Smooth muscle cell (in vitro differentiated cells): Measurements from ENCODE around the gene STAG1. TPM values are rescaled to one million over a fixed set of nuclear protein-coding genes. Genes with fewer than 3 reads are reported as not detected.

ENCODE experiments used
- DNase-seq: peaks from one replicate; lab custom pipeline; 2025; ENCODE audit not compliant: unreplicated experiment; lab: John Stamatoyannopoulos, UW
- H2AFZ ChIP-seq: fragments of 200-600 bp; sonication (generic); 2 replicates; pipeline ENCODE4 v1.6.0; 2016; ENCODE audit warnings: antibody characterized with exemption, low read depth, mild to moderate bottlenecking
- H3F3A ChIP-seq: fragments of 200-600 bp; sonication (generic); 2 replicates; pipeline ENCODE4 v1.6.0; 2017; ENCODE audit warnings: antibody characterized with exemption, low read depth
- H3K27ac ChIP-seq: fragments of 200-600 bp; sonication (generic); 2 replicates; pipeline ENCODE4 v1.5.1; 2016; ENCODE audit warnings: low read depth, mild to moderate bottlenecking
- H3K27me3 ChIP-seq: fragments of 200-600 bp; sonication (generic); 2 replicates; pipeline ENCODE4 v1.6.1; 2016; ENCODE audit warnings: low read depth, mild to moderate bottlenecking
- H3K36me3 ChIP-seq: fragments of 200-600 bp; sonication (generic); 2 replicates; pipeline ENCODE4 v1.5.1; 2016; ENCODE audit warnings: low read depth
- H3K4me1 ChIP-seq: fragments of 200-600 bp; sonication (generic); 2 replicates; pipeline ENCODE4 v1.5.1; 2016; ENCODE audit warnings: low read depth
- H3K4me2 ChIP-seq: fragments of 200-600 bp; sonication (generic); 2 replicates; pipeline ENCODE4 v1.6.0; 2016; ENCODE audit warnings: mild to moderate bottlenecking
- H3K4me3 ChIP-seq: fragments of 200-600 bp; sonication (generic); 2 replicates; pipeline ENCODE4 v1.5.1; 2016; ENCODE audit warnings: mild to moderate bottlenecking
- H3K79me2 ChIP-seq: fragments of 200-600 bp; sonication (generic); 2 replicates; pipeline ENCODE4 v1.6.0; 2016; ENCODE audit warnings: low read depth, mild to moderate bottlenecking
- H3K9ac ChIP-seq: fragments of 200-600 bp; sonication (generic); 2 replicates; pipeline ENCODE4 v1.6.0; 2016; ENCODE audit warnings: low read depth
- H3K9me3 ChIP-seq: fragments of 200-600 bp; sonication (generic); replicated peaks from 2 replicates; pipeline ENCODE4 v1.5.1; 2016; ENCODE audit warnings: low read depth
- H4K20me1 ChIP-seq: fragments of 200-600 bp; sonication (generic); 2 replicates; pipeline ENCODE4 v1.6.0; 2016; ENCODE audit warnings: low read depth
- CTCF ChIP-seq: fragments of 200-600 bp; sonication (generic); IDR thresholded peaks from 2 replicates; pipeline ENCODE4 v1.5.1; 2017; ENCODE audit warnings: borderline replicate concordance, mild to moderate bottlenecking, antibody characterized with exemption; ENCODE audit not compliant: insufficient read depth, poor library complexity, severe bottlenecking
- WGBS: methylation state at CpG from one replicate; pipeline ENCODE4 v1.1.7; 2016; ENCODE audit warnings: low lambda C conversion rate; 5-methylcytosine and 5-hydroxymethylcytosine counted together
- polyA plus RNA-seq: library from polyadenylated mRNA; unstranded; fragments of >200 nt; fragmentation: Nextera tagmentation; extraction: Ambion mirVana; gene quantifications from 2 replicates; pipeline ENCODE4 v1.2.1, GENCODE V29; 2016
- total RNA-seq: library from RNA; depleted of rRNA; stranded (reverse); fragments of >200 nt; gene quantifications from 2 replicates; pipeline ENCODE4 v1.2.3, GENCODE V29; 2014

Gene STAG1
- total and polyA plus RNA-seq, 2 experiments from 2014 or later, result 14.6 to 29.5 TPM

- H4K20me1 ChIP-seq, result no peaks in the 10 kb centered on the region
- no peak overlapping the region for H3K4me2 ChIP-seq
- no peak for DNase-seq
- H3K9me3 ChIP-seq, result peaks cover 36% of the 10 kb centered on the region
- no peak overlapping the region for H2AFZ ChIP-seq
- no peak for TF ChIP-seq CTCF
- no peak overlapping the region for H3K9ac ChIP-seq
- H3K79me2 ChIP-seq, result peaks cover 1% of the 10 kb centered on the region
- no peaks in the 10 kb centered on the region for H3K4me1 ChIP-seq
- H3K4me3 ChIP-seq, result no peak overlapping the region
- H3K27ac ChIP-seq, result no peak overlapping the region
- peaks cover 60% of the 10 kb centered on the region for H3K36me3 ChIP-seq
- no peaks in the 10 kb centered on the region for H3K27me3 ChIP-seq
- 100% methylated on average over 2 of the region's 2 CpGs for WGBS
- H3F3A ChIP-seq, result no peaks in the 10 kb centered on the region
These were observed 294.4 kb downstream of the STAG1 start for GRCh38 chr3:136457793-136458192.

- Histone ChIP-seq H3K4me1 (no peaks in the 10 kb centered on the region), H4K20me1 (no peaks in the 10 kb centered on the region), H2AFZ (no peak overlapping the region), H3K9ac (no peak overlapping the region), H3K79me2 (no peaks in the 10 kb centered on the region), H3K27me3 (no peaks in the 10 kb centered on the region), H3K4me2 (no peak overlapping the region), H3K27ac (no peak overlapping the region), H3K9me3 (peaks cover 36% of the 10 kb centered on the region), H3K36me3 (peaks cover 51% of the 10 kb centered on the region), H3F3A (no peaks in the 10 kb centered on the region), H3K4me3 (no peak overlapping the region)
- DNase-seq, result no peak
- 95% methylated on average over 2 of the region's 2 CpGs for WGBS
- no peak for TF ChIP-seq CTCF
These were observed 296.0 kb downstream of the STAG1 start for GRCh38 chr3:136456196-136456595.

GRCh38 chr3:136444581-136444980 lies 307.6 kb downstream of the STAG1 start:
- WGBS, result 87% methylated on average over 3 of the region's 3 CpGs
- no peak overlapping the region for H3K4me2 ChIP-seq
- no peak overlapping the region for H2AFZ ChIP-seq
- H3K9me3 ChIP-seq, result no peaks in the 10 kb centered on the region
- no peaks in the 10 kb centered on the region for H3K79me2 ChIP-seq
- TF ChIP-seq CTCF, result no peak
- no peak for DNase-seq
- H3K4me1 ChIP-seq, result no peaks in the 10 kb centered on the region
- H3F3A ChIP-seq, result no peaks in the 10 kb centered on the region
- H3K4me3 ChIP-seq, result no peak overlapping the region
- no peak overlapping the region for H3K9ac ChIP-seq
- H3K27me3 ChIP-seq, result no peaks in the 10 kb centered on the region
- H4K20me1 ChIP-seq, result no peaks in the 10 kb centered on the region
- H3K36me3 ChIP-seq, result peaks cover 11% of the 10 kb centered on the region
- no peak overlapping the region for H3K27ac ChIP-seq

- Histone ChIP-seq H4K20me1 (no peaks in the 10 kb centered on the region), H3K4me2 (no peak overlapping the region), H3K36me3 (peaks cover 4% of the 10 kb centered on the region), H3K27ac (no peak overlapping the region), H3K79me2 (no peaks in the 10 kb centered on the region), H3K4me1 (no peaks in the 10 kb centered on the region), H3K9me3 (no peaks in the 10 kb centered on the region), H2AFZ (no peak overlapping the region), H3F3A (no peaks in the 10 kb centered on the region), H3K9ac (no peak overlapping the region), H3K4me3 (no peak overlapping the region), H3K27me3 (no peaks in the 10 kb centered on the region)
- no peak for TF ChIP-seq CTCF
- DNase-seq, result no peak
- WGBS, result 93% methylated on average over 2 of the region's 2 CpGs
These were observed 315.1 kb downstream of the STAG1 start for GRCh38 chr3:136437043-136437442.
